ENCODE results near the gene KIR3DL2.

DNA sequence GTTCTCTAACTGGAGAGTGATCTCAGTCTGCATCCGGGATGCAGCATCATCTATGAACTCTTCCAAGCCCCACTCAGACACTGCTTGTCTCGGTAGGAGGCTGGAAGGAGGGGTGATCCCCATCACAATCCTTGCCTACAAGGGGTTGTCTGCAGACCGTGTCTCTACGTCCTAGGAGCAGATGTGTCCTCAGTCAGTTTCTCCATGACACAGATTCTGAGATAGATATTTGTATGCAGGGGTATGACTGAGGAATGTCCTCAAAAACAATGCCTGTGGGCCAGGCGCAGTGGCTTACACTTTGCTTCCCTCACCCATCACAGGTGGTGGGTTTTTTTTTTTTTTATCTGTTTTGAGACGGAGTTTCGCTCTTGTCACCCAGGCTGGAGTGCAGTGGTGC is 56.6 kb downstream of the KIR3DL2 start:
- no peak for TF ChIP-seq POLR2A (IDR thresholded peaks at IDR 0.05)
- TF ChIP-seq, protein P1, sequence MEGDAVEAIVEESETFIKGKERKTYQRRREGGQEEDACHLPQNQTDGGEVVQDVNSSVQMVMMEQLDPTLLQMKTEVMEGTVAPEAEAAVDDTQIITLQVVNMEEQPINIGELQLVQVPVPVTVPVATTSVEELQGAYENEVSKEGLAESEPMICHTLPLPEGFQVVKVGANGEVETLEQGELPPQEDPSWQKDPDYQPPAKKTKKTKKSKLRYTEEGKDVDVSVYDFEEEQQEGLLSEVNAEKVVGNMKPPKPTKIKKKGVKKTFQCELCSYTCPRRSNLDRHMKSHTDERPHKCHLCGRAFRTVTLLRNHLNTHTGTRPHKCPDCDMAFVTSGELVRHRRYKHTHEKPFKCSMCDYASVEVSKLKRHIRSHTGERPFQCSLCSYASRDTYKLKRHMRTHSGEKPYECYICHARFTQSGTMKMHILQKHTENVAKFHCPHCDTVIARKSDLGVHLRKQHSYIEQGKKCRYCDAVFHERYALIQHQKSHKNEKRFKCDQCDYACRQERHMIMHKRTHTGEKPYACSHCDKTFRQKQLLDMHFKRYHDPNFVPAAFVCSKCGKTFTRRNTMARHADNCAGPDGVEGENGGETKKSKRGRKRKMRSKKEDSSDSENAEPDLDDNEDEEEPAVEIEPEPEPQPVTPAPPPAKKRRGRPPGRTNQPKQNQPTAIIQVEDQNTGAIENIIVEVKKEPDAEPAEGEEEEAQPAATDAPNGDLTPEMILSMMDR (IDR thresholded peaks at IDR 0.05): no peak

All from breast epithelium (tissue), 3 donors.